ENCODE results near the gene AACS.

- TF ChIP-seq SUZ12 (IDR thresholded peaks at IDR 0.05; ENCODE audit: extremely low read depth, insufficient read depth, insufficient read length) (no peak), ZNF274 (IDR thresholded peaks at IDR 0.05; ENCODE audit: low read depth, low read length) (no peak), YY1 (IDR thresholded peaks at IDR 0.05; ENCODE audit: insufficient read depth, insufficient read length) (no peak)
Observed at GRCh38 chr12:125136702-125137101, 71.5 kb downstream of the AACS start.

All from NT2/D1 (cell line).